GM18951 (cell line): ENCODE measurements around the gene SLX9.

Source experiments
- POLR2A ChIP-seq: IDR thresholded peaks from 4 replicates; pipeline ENCODE4 v1.6.1; 2011; ENCODE audit warnings: mild to moderate bottlenecking; ENCODE audit not compliant: insufficient read length, insufficient read depth; ENCODE audit errors: extremely low read depth
- in situ Hi-C: fragments of 300-500 bp; cut with MboI; formaldehyde crosslinking; loops from one replicate; pipeline ENCODE4 v1.12.0; 2022; ENCODE audit warnings: low sequenced_read_pairs, mixed read lengths, inconsistent platforms; ENCODE audit not compliant: unreplicated experiment

SLX9 gene

DNA sequence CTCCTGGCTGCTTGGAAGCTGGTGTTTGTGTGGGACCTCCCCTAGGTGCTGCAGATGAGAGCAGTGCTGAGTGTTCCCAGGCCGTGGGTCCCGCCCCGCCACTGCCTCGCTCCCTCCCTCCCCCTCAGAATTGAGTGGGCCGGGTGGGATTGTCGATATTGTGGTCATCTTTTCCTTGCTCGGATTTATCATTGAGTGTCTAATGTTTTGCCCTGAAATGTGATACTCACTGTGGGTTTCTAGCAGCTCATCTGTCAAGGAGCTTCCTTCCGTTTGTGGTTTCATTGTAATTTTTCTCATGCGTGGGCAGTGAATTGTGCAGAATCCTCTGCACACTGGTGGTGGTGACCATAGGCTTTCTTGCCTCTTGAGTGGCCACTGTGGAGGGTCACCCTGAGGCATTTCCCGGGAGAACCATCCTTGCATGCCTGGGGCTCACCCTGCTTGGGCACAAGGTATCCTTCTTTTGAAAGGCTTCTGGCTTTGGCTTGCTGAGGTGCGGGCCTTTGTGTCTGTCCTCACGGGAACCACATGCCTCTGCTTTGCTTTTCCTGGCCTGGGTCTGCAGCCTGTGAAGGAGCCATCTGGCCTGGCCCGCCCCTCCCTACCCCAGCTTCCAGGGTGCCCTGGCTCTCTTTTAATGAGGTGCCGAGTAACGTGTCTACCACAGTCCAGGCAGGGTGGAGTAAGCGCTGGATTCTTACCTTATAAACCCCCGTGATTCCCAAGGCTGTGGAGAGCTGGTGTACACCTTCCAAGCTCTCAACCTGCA lies 25.6 kb downstream of the SLX9 start:
- in situ Hi-C loops, result no loop called here
- TF ChIP-seq POLR2A, result no peak

DNA sequence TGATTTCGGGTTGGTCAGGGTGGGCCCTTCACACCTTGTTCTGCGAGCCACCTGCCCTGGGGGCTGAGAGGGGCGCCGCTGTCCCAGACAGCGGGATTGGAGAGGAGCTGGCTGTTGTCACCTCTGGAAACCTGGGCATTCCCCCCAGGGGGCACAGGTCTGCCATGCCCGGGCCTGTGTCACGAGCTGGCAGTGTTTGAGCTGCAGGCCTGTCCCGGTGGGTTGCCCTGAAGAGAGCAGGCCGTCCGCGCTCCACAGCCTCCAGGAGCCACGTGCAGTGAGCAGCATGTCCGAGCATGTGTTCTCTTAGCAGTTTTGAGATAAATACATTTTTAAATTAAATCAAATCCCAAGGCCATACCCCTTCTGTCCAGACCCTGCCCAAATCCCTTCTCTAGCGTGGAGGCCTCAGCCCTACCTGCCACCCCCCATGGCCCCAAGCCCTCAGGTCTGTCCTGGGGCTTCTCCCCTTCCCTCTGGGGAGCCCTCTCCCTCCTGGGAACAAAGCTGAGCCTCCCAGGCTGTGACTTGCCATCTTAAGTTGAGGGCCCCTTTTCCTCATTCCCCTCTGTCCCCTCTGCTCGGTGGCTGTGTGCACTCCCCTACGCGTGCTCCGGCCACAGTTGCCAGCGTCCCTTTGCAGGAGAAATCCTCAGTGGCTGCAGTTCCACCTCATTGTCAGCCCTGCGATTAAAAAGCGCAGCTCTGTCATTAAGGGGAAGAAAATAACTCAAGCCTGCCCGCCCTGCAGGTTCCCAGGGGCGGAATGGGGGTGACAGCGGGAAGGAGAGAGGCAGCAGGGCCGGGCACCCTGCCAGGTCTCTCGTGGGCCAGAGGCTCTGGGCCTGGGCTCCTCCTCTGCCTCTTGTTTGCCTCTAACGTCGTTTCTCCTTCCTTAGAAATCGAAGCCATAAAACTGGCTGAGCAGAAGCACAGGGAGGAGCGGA lies 26.6 kb downstream of the SLX9 start:
- TF ChIP-seq POLR2A, result no peak
- in situ Hi-C loops, result no loop called here

DNA sequence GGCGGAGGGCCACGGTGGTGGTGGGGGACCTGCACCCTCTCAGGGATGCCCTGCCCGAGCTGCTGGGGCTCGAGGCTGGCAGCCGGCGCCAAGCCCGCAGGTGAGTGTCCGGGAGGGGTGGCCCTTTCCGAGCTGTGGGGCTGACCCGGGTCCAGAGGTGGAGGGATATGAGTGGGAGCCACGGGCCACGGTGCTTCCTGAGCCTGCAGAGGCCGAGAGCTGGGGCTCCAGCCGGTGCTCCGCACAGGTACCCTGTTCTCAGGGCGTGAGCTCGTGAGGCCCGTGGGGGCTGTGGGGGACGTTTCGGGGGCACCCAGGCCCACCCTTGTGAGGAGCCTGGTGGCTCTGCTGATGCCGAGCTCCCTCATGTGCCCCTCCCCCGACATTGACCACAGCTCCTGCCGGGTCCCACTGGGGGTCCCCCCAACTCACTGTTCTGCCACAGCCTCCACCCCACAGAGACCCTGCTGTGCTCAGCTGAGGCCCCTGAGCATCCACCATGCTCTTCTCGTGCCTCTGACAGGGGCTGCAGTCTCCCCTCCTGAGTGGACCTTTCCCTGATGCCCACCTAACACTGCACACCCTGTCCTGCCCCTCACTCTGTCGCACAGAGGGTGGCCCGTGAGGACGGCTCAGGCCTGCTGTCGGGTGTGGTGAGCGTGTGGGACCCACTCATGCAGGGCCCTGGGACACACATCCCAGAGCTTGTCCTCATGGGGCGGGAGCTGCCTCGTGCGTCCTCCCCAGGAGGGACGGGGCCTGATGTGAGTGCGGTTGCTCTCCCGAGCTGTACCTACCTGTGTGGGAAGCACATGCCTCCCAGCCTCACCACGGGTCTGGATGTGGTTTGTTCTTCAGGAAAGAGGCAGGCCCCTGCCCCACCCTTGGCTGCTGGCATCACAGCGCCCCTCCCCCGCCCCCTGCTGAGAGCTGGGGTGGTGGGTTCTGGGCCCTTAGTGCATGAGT lies 27.5 kb downstream of the SLX9 start:
- in situ Hi-C loops, result no loop called here

DNA sequence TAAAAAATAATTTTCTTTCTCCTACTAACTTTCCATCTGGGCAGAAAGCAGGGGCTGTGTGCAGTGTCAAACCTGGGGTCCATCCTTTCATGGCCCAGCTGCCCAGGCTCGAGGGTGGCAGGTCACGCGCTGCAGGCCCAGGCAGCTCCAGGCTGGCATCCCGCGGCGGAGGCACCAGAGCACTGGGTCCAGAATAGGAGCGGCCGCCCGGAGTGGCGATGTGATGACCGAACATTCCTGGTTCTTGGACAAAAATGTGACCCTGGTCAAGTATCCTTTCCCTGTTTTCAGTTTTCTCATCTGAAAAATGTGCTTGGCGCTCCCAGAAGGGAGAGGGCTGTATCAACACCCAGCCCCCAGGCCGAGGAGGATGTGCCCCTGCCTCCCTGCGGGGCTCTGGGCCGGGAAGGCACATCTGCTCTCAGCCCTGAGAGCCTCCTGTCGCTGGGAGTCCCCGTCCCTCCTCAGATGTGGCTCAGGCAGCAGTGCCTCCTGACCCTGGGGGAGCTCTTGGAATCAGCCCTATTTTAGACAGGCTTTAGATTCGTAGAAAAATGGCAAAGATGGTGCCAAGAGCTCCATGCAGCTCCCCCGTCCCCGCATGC lies 29.3 kb downstream of the SLX9 start:
- in situ Hi-C loops, result no loop called here
- no peak for TF ChIP-seq POLR2A

More for the DNA sequence above, 27.5 kb downstream of the SLX9 start:
- no peak for TF ChIP-seq POLR2A

DNA sequence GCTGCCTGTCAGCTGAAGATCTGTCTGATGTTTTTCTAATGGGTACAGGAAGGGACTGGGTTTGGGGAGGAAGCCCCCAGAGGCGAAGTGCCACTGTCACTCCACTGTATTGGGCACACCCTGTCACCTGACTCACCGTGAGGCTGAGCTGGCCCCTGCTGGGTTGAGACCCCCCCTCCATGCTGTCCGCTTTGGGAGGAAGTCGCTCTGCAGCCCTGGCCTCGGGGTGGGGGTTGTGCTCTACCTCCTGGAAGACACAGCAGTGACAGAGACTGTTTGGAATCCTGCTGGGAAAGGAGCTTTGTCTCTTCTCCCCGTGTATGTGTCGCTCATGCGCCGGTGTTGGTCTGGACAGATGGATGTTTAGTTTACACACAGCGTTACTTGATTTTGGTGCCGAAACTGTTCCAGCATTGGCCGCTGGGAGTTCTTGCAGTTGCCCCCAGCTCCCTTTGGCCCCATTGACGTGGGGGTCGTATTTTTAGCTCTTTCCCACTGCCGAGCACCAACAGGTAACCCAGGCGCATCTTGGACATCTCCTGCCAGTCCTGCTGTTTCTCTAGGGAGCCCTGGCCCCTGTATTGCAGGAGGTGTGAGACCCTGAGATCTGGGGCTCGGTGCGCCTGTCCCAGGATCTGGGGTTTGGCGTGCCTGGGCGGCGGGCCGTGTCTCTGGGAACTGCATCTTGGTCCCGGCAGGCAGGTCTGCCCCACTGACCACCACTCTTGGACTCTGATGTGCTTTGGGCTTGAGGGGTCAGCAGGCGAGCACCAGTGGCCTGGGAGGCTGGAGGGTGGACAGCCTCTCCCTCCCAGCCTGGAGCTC lies 30.3 kb downstream of the SLX9 start:
- TF ChIP-seq POLR2A, result no peak
- in situ Hi-C loops, result no loop called here

DNA sequence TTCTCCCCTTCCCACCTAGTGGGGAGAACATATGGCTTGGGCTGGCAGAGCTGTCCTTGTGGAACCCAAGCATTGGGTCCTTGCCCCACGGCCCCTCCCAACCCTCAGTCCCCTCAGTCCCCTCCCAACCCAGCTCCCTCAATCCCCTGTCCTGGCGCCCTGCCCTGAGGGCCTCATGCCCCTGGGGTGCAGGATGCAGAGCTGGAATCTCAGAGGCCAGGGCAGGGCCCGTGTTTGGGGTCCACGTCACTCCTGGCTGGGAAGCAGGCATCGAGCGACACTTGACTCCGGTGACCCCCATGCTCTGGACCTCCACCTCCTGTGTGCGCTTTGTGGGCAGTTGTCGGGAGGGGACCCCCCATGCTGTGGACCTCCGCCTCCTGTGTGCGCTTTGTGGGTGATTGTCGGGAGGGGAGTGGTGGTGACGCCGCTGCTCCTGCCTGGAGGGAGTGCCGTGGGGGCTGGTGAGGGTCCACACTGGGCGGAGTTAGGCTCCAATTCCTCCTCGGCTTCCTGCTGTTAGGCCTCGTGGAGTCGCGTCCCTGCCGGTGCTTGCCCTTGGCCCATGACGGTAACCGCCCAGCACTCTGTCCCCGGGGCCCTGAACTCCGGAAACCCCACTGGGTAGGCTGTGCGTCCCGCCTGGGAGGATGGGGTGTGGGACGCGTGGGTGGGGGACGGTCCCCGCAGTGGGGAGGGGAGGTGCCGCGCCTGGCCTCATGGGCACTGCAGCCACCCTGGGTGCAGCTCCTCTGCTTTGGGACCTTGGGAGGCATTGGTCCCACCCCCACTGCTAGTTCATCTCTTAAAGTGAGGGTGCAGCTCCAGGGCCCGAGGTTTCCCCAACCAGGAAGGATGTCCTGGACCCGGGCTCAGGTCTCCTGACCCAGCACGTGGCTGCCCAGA lies 31.2 kb downstream of the SLX9 start:
- TF ChIP-seq POLR2A, result no peak
- in situ Hi-C loops, result no loop called here

DNA sequence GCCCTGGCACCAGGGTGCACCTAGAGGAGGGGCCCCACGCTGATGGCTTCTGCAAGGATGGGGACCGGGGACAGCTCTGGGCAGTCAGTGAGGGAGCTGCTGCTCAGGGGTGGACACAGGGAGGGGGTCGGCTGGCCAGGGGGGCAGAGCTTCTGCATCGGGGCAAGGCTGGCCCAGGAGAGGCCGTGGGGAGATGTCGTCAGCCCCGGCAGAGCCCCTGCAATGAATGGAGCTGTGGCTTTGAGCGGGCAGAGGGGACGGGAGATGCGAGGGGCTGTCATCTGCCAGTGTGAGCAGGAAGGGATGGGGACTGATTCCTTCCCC lies 31.8 kb downstream of the SLX9 start:
- in situ Hi-C loops, result no loop called here
- TF ChIP-seq POLR2A, result no peak

DNA sequence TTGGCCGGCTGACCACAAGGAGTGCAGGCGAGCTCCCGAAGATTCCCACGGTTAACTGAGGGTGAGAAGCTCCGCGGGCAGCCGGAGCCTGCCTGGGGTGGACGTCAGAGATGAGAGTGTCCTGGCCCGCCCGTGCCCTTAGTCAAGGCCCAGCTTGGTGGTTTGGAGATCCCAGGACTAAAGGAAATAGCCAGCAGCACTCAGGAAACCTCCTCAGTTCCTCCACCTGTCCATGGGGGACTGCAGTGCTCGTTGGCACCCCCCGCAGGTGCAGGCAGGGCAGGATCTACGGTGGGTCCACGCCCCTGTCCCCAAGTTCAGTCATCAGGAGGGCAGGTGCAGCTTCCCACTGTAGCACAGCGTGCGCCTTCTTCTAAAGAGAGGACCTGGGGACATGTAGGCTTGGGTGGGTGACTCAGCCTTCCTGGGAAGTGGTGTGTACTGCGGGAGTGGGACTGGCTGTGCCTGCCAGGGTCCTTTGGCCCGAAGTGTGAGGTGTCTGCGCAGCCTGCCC lies 32.5 kb downstream of the SLX9 start:
- TF ChIP-seq POLR2A, result no peak
- in situ Hi-C loops, result no loop called here

DNA sequence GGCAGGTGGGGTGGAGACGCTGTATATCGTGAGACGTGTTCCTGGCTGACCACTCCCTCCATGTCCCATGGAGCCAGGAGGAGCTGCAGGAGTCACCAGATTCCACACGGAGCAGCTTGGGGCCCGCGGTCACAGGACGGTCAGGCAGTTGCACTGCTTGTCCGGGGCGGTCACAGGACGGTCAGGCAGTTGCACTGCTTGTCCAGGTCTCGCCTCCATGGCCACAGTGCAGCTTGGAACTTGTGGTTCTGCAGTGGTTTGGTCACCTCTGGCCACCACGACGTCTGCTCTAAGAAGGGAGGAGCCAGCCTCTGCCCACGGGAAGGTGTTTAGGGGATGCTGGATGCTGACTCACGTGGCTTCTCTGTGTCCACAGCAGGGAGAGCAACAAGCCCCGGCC lies 33.0 kb downstream of the SLX9 start:
- in situ Hi-C loops, result no loop called here
- TF ChIP-seq POLR2A, result no peak

DNA sequence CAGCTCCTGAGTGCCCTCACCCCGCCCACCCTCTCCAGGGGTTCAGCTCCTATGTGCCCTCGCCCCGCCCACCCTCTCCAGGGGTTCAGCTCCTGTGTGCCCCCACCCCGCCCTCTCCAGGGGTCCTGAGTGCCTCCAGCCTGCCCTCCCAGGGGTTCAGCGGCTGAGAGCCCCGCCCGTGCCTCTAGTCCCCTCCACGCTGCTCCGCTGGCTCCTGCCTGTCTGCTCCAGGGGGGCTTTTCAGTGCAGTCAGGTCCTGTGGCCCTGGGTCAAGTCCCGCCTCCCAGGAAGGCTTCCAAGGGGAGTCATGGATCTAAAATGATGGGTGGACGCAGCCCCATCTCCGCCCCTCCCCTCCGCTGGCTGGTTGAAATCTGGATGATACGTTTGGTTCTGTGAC lies 33.8 kb downstream of the SLX9 start:
- in situ Hi-C loops, result no loop called here
- TF ChIP-seq POLR2A, result no peak

DNA sequence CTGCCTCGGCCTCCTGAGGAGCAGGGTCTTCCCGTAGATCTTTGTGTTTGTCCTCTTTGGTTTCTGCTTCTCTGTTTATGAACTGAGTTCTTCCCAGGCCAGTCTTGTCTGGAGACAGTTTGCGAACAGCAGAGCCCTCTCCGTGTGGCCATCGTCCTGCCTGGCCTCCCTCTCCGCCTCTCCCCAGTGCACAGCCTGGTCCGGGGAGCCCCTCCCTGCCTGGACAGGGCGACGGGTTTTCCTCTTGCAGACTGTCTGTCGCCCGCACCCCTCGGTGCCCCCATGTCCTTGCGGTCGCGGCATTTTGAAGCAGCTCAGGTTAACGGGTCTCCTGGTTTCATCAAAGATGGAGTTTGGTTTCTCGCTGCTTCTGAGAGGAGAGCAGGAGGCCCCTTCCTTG lies 34.8 kb downstream of the SLX9 start:
- in situ Hi-C loops, result no loop called here
- TF ChIP-seq POLR2A, result no peak
